IMR-90 (cell line): Measurements from ENCODE around the gene FMOD. TPM values are rescaled to one million over a fixed set of nuclear protein-coding genes. Genes with fewer than 3 reads are reported as not detected.

Experiments
- ATAC-seq: fragments of 200-7000 bp; cut with Tn5 transposase; 2 replicates; pipeline ENCODE4 v1.9.1; 2020; ENCODE audit warnings: low read depth, mild to moderate bottlenecking, moderate library complexity
- BruUV-seq: library from RNA; stranded (reverse); fragments of 400-500 nt; replicated peaks from 2 replicates; lab custom pipeline; 2021; lab: Mats Ljungman, UMichigan
- CTCF ChIA-PET: fragments of 300-600 bp; formaldehyde crosslinking; extraction: SDS; loops from one replicate; lab custom pipeline; 2021; ENCODE audit warnings: antibody characterized with exemption; lab: Yijun Ruan, JAX
- POLR2A ChIA-PET: fragments of 300-600 bp; sonication (Branson Sonifier 250); formaldehyde crosslinking; loops from one replicate; lab custom pipeline; 2022; ENCODE audit warnings: antibody characterized with exemption; ENCODE audit not compliant: unreplicated experiment; lab: Charles Lee
- DNase-seq: peaks from one replicate; pipeline ENCODE4 v3.0.0; 2013
- H2AFZ ChIP-seq: replicated peaks from 2 replicates; pipeline ENCODE3; 2013; ENCODE audit warnings: low read length, mild to moderate bottlenecking; ENCODE audit not compliant: poor library complexity
- H2AK5ac ChIP-seq: 2 replicates; pipeline ENCODE4 v1.6.1; 2013; ENCODE audit warnings: low read depth, low read length, inconsistent platforms
- H2AK9ac ChIP-seq: replicated peaks from 2 replicates; pipeline ENCODE3; 2013; ENCODE audit warnings: mild to moderate bottlenecking, low read depth, low read length, moderate library complexity; ENCODE audit not compliant: poor library complexity
- H2BK120ac ChIP-seq: 2 replicates; pipeline ENCODE4 v1.6.1; 2013; ENCODE audit warnings: low read depth, low read length, inconsistent platforms
- H2BK15ac ChIP-seq: 3 replicates; pipeline ENCODE4 v1.6.1; 2013; ENCODE audit warnings: low read depth, low read length, inconsistent platforms
- H2BK20ac ChIP-seq: 2 replicates; pipeline ENCODE4 v1.6.1; 2013; ENCODE audit warnings: low read depth, mild to moderate bottlenecking, inconsistent platforms, low read length, moderate library complexity
- H2BK5ac ChIP-seq: 2 replicates; pipeline ENCODE4 v1.6.1; 2013; ENCODE audit warnings: mild to moderate bottlenecking, low read depth, low read length, inconsistent platforms; ENCODE audit not compliant: poor library complexity, severe bottlenecking
- H3K14ac ChIP-seq: replicated peaks from 2 replicates; pipeline ENCODE4 v1.6.1; 2013; ENCODE audit warnings: low read depth, low read length, inconsistent platforms
- H3K18ac ChIP-seq: 2 replicates; pipeline ENCODE4 v1.6.1; 2013; ENCODE audit warnings: low read depth, low read length, control low read depth
- H3K23ac ChIP-seq: 2 replicates; pipeline ENCODE4 v1.6.1; 2013; ENCODE audit warnings: low read depth, low read length, inconsistent platforms
- H3K27ac ChIP-seq: 2 replicates; pipeline ENCODE4 v1.5.1; 2013; ENCODE audit warnings: mild to moderate bottlenecking, control low read depth, low read length; ENCODE audit not compliant: insufficient read depth
- H3K27me3 ChIP-seq: 2 replicates; pipeline ENCODE4 v1.6.1; 2013; ENCODE audit warnings: low read length; ENCODE audit not compliant: control insufficient read depth, insufficient read depth
- H3K36me3 ChIP-seq: 2 replicates; pipeline ENCODE4 v1.6.1; 2013; ENCODE audit warnings: low read length, mixed read lengths; ENCODE audit not compliant: control insufficient read depth, insufficient read depth
- H3K4ac ChIP-seq: 2 replicates; pipeline ENCODE4 v1.6.1; 2013; ENCODE audit warnings: low read depth, low read length, inconsistent platforms
- H3K4me1 ChIP-seq: 2 replicates; pipeline ENCODE4 v1.6.1; 2013; ENCODE audit warnings: low read length, mixed read lengths; ENCODE audit not compliant: control insufficient read depth, insufficient read depth
- H3K4me2 ChIP-seq: 2 replicates; pipeline ENCODE4 v1.6.1; 2013; ENCODE audit warnings: low read depth, mild to moderate bottlenecking, control low read depth, low read length, moderate library complexity
- H3K4me3 ChIP-seq: 2 replicates; pipeline ENCODE4 v1.5.1; 2013; ENCODE audit warnings: low read depth, mild to moderate bottlenecking, control low read depth, low read length, moderate library complexity; ENCODE audit not compliant: insufficient read depth
- H3K56ac ChIP-seq: 2 replicates; pipeline ENCODE4 v1.6.1; 2013; ENCODE audit warnings: low read length, inconsistent platforms; ENCODE audit not compliant: insufficient read depth; ENCODE audit errors: extremely low read depth
- H3K79me1 ChIP-seq, 2 experiments: 2 replicates each; pipeline ENCODE4 v1.6.1; 2013; ENCODE audit warnings: low read length in 2 of 2, inconsistent platforms in 1 of 2, low read depth in 1 of 2
- H3K9ac ChIP-seq: 2 replicates; pipeline ENCODE4 v1.6.1; 2013; ENCODE audit warnings: low read depth, low read length, control low read depth
- H3K9me1 ChIP-seq: 2 replicates; pipeline ENCODE4 v1.6.1; 2013; ENCODE audit warnings: low read length, inconsistent platforms; ENCODE audit not compliant: insufficient read depth
- H3K9me3 ChIP-seq: 2 replicates; pipeline ENCODE4 v1.6.1; 2013; ENCODE audit warnings: low read length; ENCODE audit not compliant: control insufficient read depth, insufficient read depth
- H4K20me1 ChIP-seq: 2 replicates; pipeline ENCODE4 v1.6.1; 2013; ENCODE audit warnings: low read length, inconsistent platforms; ENCODE audit not compliant: insufficient read depth
- H4K5ac ChIP-seq: 2 replicates; pipeline ENCODE4 v1.6.1; 2013; ENCODE audit warnings: mild to moderate bottlenecking, low read depth, low read length, control low read depth
- H4K8ac ChIP-seq, 2 experiments: 2 replicates each; pipeline ENCODE4 v1.6.1; 2013; ENCODE audit warnings: low read depth in 2 of 2, low read length in 2 of 2, control low read depth in 1 of 2, inconsistent platforms in 1 of 2
- H4K91ac ChIP-seq: 2 replicates; pipeline ENCODE4 v1.6.1; 2013; ENCODE audit warnings: low read depth, low read length, inconsistent platforms; ENCODE audit not compliant: insufficient read depth
- BHLHE40 ChIP-seq: fragments of 150-350 bp; IDR thresholded peaks from 2 replicates; pipeline ENCODE4 v1.6.1; 2016; ENCODE audit warnings: mild to moderate bottlenecking, low read depth, low read length
- CEBPB ChIP-seq: IDR thresholded peaks from 2 replicates; pipeline ENCODE4 v1.6.1; 2012; ENCODE audit warnings: low read depth, low read length, improper control_type of control experiment
- CHD1 ChIP-seq: IDR thresholded peaks from 2 replicates; pipeline ENCODE4 v1.6.1; 2012; ENCODE audit warnings: low read depth, low read length, improper control_type of control experiment
- CTCF ChIP-seq: conservative IDR thresholded peaks from 2 replicates; pipeline ENCODE4 v1.5.1; 2012; ENCODE audit warnings: mild to moderate bottlenecking, low read depth, low read length, improper control_type of control experiment
- FOS ChIP-seq: fragments of 150-350 bp; IDR thresholded peaks from 2 replicates; pipeline ENCODE4 v1.6.1; 2016; ENCODE audit warnings: low read depth, low read length
- MAFK ChIP-seq: IDR thresholded peaks from 2 replicates; pipeline ENCODE4 v1.6.1; 2012; ENCODE audit warnings: low read depth, low read length, improper control_type of control experiment
- MAZ ChIP-seq: IDR thresholded peaks from 2 replicates; pipeline ENCODE4 v1.6.1; 2012; ENCODE audit warnings: low read depth, mild to moderate bottlenecking, low read length, improper control_type of control experiment, moderate library complexity, borderline replicate concordance
- MXI1 ChIP-seq: IDR thresholded peaks from 2 replicates; pipeline ENCODE4 v1.6.1; 2012; ENCODE audit warnings: low read depth, mild to moderate bottlenecking, low read length, moderate library complexity, borderline replicate concordance
- NFE2L2 ChIP-seq: fragments of 150-350 bp; IDR thresholded peaks from 2 replicates; pipeline ENCODE4 v1.6.1; 2016; ENCODE audit warnings: low read depth, mild to moderate bottlenecking, low read length
- POLR2A ChIP-seq: IDR thresholded peaks from 2 replicates; pipeline ENCODE4 v1.6.1; 2012; ENCODE audit warnings: mild to moderate bottlenecking, low read depth, low read length
- RAD21 ChIP-seq: IDR thresholded peaks from 2 replicates; pipeline ENCODE4 v1.6.1; 2012; ENCODE audit warnings: low read length, improper control_type of control experiment
- RCOR1 ChIP-seq: IDR thresholded peaks from 2 replicates; pipeline ENCODE4 v1.6.1; 2012; ENCODE audit warnings: mild to moderate bottlenecking, low read length, improper control_type of control experiment; ENCODE audit not compliant: insufficient replicate concordance
- RFX5 ChIP-seq: IDR thresholded peaks from 2 replicates; pipeline ENCODE4 v1.8.0; 2012; ENCODE audit warnings: low read depth, mild to moderate bottlenecking, low read length, moderate library complexity
- SMC3 ChIP-seq: fragments of 150-350 bp; IDR thresholded peaks from 2 replicates; pipeline ENCODE4 v1.6.1; 2016; ENCODE audit warnings: low read depth, mild to moderate bottlenecking, antibody characterized with exemption, low read length, moderate library complexity
- WGBS, 2 experiments: methylation state at CpG; one replicate each; pipeline versions ENCODE4 v1.1.5 to v1.1.7; 2013; ENCODE audit warnings: missing lambda C conversion rate in 2 of 2; ENCODE audit not compliant: insufficient read length in 1 of 2; ENCODE audit errors: extremely low coverage in 2 of 2; 5-methylcytosine and 5-hydroxymethylcytosine counted together
- dilution Hi-C: fragments of 300-500 bp; cut with HindIII; formaldehyde crosslinking; loops from one replicate; pipeline ENCODE4 v1.14.3; 2018; ENCODE audit warnings: low sequenced_read_pairs; ENCODE audit not compliant: unreplicated experiment
- in situ Hi-C: fragments of 300-500 bp; cut with MboI; formaldehyde crosslinking; loops from 3 replicates; pipeline ENCODE4 v1.14.3; 2019; ENCODE audit warnings: low sequenced_read_pairs, inconsistent platforms, mixed read lengths
- intact Hi-C: fragments of 100-400 bp; cut with micrococcal nuclease; formaldehyde crosslinking; loops from 2 replicates; pipeline ENCODE4 v1.10.0; 2022
- polyA plus RNA-seq, 3 experiments: library from polyadenylated mRNA; depleted of rRNA; stranded (reverse); fragments of >200 nt; gene quantifications; 2 replicates each; pipeline ENCODE4 v1.2.3, GENCODE V29; 2012; ENCODE audit warnings: low replicate concordance in 1 of 3
- total RNA-seq: library from RNA; depleted of rRNA; stranded (reverse); fragments of >200 nt; gene quantifications from 2 replicates; pipeline ENCODE4 v1.2.3, GENCODE V29; 2012
- TF ChIP-seq, protein P1 (sequence below): fragments of 150-350 bp; IDR thresholded peaks from 2 replicates; pipeline ENCODE4 v1.6.1; 2016; ENCODE audit warnings: low read depth, mild to moderate bottlenecking, low read length, moderate library complexity, borderline replicate concordance
- TF ChIP-seq, protein P2 (sequence below): fragments of 150-350 bp; IDR thresholded peaks from 2 replicates; pipeline ENCODE4 v1.6.1; 2017; ENCODE audit warnings: mild to moderate bottlenecking, antibody characterized with exemption, low read length, low read depth

The FMOD gene
- total and polyA plus RNA-seq, 2 of the 4 experiments (the other 2 are of a cell fraction): 0.18 to 2.7 TPM

- Histone ChIP-seq H4K8ac (no peak overlapping the region), H4K5ac (no peak overlapping the region), H3K27me3 (peaks cover 49% of the 10 kb centered on the region), H3K4me3 (no peak overlapping the region), H3K9me3 (no peaks in the 10 kb centered on the region), H2BK5ac (no peak overlapping the region), H3K18ac (no peak overlapping the region), H2BK15ac (no peak overlapping the region), H3K36me3 (no peaks in the 10 kb centered on the region), H2AK9ac (no peak overlapping the region), H3K4ac (no peak overlapping the region), H4K91ac (no peak overlapping the region), H3K9me1 (no peaks in the 10 kb centered on the region), H3K4me2 (no peak overlapping the region), H3K27ac (no peak overlapping the region), H3K79me1 (no peaks in the 10 kb centered on the region), H2BK20ac (no peak overlapping the region), H2BK120ac (no peak overlapping the region), H3K23ac (no peak overlapping the region), H4K20me1 (no peaks in the 10 kb centered on the region), H2AK5ac (no peak overlapping the region), H3K4me1 (peaks cover 2% of the 10 kb centered on the region; the same call in 1 of the 2 replicates), H3K14ac (no peak overlapping the region), H3K56ac (no peak overlapping the region), H3K9ac (no peak overlapping the region), H2AFZ (no peak overlapping the region)
- no TSS peak for BruUV-seq
- TF ChIP-seq MAZ (no peak), CTCF (no peak), CHD1 (no peak), MXI1 (no peak), POLR2A (no peak), RAD21 (no peak), MAFK (no peak), CEBPB (no peak), BHLHE40 (no peak), NFE2L2 (no peak), FOS (no peak), RFX5 (no peak), RCOR1 (no peak), SMC3 (no peak)
- TF ChIP-seq, protein P1, sequence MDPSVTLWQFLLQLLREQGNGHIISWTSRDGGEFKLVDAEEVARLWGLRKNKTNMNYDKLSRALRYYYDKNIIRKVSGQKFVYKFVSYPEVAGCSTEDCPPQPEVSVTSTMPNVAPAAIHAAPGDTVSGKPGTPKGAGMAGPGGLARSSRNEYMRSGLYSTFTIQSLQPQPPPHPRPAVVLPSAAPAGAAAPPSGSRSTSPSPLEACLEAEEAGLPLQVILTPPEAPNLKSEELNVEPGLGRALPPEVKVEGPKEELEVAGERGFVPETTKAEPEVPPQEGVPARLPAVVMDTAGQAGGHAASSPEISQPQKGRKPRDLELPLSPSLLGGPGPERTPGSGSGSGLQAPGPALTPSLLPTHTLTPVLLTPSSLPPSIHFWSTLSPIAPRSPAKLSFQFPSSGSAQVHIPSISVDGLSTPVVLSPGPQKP: no peak
- TF ChIP-seq, protein P2, sequence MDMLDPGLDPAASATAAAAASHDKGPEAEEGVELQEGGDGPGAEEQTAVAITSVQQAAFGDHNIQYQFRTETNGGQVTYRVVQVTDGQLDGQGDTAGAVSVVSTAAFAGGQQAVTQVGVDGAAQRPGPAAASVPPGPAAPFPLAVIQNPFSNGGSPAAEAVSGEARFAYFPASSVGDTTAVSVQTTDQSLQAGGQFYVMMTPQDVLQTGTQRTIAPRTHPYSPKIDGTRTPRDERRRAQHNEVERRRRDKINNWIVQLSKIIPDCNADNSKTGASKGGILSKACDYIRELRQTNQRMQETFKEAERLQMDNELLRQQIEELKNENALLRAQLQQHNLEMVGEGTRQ: no peak
- WGBS, 2 experiments: no CpG with 5 or more reads among the region's 4 CpGs
- DNase-seq (no peak), ATAC-seq (no peak)
- dilution Hi-C loops: no loop called here
- ChIA-PET POLR2A (no interaction called here), CTCF (no interaction called here)
- in situ Hi-C loops: no loop called here
- intact Hi-C loops: no loop called here
Observed at GRCh38 chr1:203299169-203299568, 51.8 kb downstream of the FMOD start.
